Measurements from ENCODE around the gene RIMKLA. TPM values are rescaled to one million over a fixed set of nuclear protein-coding genes. Genes with fewer than 3 reads are reported as not detected.

The RIMKLA gene
- total RNA-seq, 1 experiment from 2014 or later, result 8.3 TPM

- TF ChIP-seq E2F1 (CRISPR knock-in tag; IDR thresholded peaks at IDR 0.05) (no peak), ZNF138 (CRISPR knock-in tag; conservative IDR thresholded peaks at IDR 0.05) (no peak), ZNF219 (CRISPR knock-in tag; IDR thresholded peaks at IDR 0.05; ENCODE audit: borderline replicate concordance) (no peak), TEAD1 (CRISPR knock-in tag; IDR thresholded peaks at IDR 0.05) (peak; percentile 43; the same call in 1 of the 2 replicates), ZNF396 (CRISPR knock-in tag; IDR thresholded peaks at IDR 0.05; ENCODE audit: borderline replicate concordance) (no peak), CREB1 (CRISPR knock-in tag; IDR thresholded peaks at IDR 0.05) (no peak), NFE2L1 (CRISPR knock-in tag; IDR thresholded peaks at IDR 0.05) (no peak), E2F4 (CRISPR knock-in tag; IDR thresholded peaks at IDR 0.05; ENCODE audit: borderline replicate concordance, low read depth) (no peak), NFYB (CRISPR knock-in tag; conservative IDR thresholded peaks at IDR 0.05; ENCODE audit: low read depth) (peak; percentile 73), ETV6 (CRISPR knock-in tag; IDR thresholded peaks at IDR 0.05) (no peak), ZBTB21 (CRISPR knock-in tag; IDR thresholded peaks at IDR 0.05; ENCODE audit: borderline replicate concordance) (no peak; the same call in 1 of the 2 replicates), PRDM15 (CRISPR knock-in tag; IDR thresholded peaks at IDR 0.05) (no peak), SOX15 (CRISPR knock-in tag; IDR thresholded peaks at IDR 0.05) (no peak), IRF2 (CRISPR knock-in tag; IDR thresholded peaks at IDR 0.05; ENCODE audit: borderline replicate concordance, low read depth) (no peak), NR2C2 (CRISPR knock-in tag; IDR thresholded peaks at IDR 0.05) (no peak)
- TF ChIP-seq, protein P1, sequence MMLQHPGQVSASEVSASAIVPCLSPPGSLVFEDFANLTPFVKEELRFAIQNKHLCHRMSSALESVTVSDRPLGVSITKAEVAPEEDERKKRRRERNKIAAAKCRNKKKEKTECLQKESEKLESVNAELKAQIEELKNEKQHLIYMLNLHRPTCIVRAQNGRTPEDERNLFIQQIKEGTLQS (CRISPR knock-in tag; conservative IDR thresholded peaks at IDR 0.05), result no peak
- TF ChIP-seq, protein P2, sequence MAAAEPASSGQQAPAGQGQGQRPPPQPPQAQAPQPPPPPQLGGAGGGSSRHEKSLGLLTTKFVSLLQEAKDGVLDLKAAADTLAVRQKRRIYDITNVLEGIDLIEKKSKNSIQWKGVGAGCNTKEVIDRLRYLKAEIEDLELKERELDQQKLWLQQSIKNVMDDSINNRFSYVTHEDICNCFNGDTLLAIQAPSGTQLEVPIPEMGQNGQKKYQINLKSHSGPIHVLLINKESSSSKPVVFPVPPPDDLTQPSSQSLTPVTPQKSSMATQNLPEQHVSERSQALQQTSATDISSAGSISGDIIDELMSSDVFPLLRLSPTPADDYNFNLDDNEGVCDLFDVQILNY (CRISPR knock-in tag; IDR thresholded peaks at IDR 0.05), result 0 out of 2 replicates have a peak, but pooled peaks have one; percentile 38
- TF ChIP-seq, protein P3, sequence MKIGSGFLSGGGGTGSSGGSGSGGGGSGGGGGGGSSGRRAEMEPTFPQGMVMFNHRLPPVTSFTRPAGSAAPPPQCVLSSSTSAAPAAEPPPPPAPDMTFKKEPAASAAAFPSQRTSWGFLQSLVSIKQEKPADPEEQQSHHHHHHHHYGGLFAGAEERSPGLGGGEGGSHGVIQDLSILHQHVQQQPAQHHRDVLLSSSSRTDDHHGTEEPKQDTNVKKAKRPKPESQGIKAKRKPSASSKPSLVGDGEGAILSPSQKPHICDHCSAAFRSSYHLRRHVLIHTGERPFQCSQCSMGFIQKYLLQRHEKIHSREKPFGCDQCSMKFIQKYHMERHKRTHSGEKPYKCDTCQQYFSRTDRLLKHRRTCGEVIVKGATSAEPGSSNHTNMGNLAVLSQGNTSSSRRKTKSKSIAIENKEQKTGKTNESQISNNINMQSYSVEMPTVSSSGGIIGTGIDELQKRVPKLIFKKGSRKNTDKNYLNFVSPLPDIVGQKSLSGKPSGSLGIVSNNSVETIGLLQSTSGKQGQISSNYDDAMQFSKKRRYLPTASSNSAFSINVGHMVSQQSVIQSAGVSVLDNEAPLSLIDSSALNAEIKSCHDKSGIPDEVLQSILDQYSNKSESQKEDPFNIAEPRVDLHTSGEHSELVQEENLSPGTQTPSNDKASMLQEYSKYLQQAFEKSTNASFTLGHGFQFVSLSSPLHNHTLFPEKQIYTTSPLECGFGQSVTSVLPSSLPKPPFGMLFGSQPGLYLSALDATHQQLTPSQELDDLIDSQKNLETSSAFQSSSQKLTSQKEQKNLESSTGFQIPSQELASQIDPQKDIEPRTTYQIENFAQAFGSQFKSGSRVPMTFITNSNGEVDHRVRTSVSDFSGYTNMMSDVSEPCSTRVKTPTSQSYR (CRISPR knock-in tag; IDR thresholded peaks at IDR 0.05), result no peak
- TF ChIP-seq, protein P4, sequence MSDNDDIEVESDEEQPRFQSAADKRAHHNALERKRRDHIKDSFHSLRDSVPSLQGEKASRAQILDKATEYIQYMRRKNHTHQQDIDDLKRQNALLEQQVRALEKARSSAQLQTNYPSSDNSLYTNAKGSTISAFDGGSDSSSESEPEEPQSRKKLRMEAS (CRISPR knock-in tag; IDR thresholded peaks at IDR 0.05), result no peak
- TF ChIP-seq, protein P5, sequence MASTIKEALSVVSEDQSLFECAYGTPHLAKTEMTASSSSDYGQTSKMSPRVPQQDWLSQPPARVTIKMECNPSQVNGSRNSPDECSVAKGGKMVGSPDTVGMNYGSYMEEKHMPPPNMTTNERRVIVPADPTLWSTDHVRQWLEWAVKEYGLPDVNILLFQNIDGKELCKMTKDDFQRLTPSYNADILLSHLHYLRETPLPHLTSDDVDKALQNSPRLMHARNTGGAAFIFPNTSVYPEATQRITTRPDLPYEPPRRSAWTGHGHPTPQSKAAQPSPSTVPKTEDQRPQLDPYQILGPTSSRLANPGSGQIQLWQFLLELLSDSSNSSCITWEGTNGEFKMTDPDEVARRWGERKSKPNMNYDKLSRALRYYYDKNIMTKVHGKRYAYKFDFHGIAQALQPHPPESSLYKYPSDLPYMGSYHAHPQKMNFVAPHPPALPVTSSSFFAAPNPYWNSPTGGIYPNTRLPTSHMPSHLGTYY (CRISPR knock-in tag; IDR thresholded peaks at IDR 0.05), result no peak
- TF ChIP-seq, protein P6, sequence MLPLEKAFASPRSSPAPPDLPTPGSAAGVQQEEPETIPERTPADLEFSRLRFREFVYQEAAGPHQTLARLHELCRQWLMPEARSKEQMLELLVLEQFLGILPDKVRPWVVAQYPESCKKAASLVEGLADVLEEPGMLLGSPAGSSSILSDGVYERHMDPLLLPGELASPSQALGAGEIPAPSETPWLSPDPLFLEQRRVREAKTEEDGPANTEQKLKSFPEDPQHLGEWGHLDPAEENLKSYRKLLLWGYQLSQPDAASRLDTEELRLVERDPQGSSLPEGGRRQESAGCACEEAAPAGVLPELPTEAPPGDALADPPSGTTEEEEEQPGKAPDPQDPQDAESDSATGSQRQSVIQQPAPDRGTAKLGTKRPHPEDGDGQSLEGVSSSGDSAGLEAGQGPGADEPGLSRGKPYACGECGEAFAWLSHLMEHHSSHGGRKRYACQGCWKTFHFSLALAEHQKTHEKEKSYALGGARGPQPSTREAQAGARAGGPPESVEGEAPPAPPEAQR (CRISPR knock-in tag; IDR thresholded peaks at IDR 0.05), result no peak
These were observed 82.5 kb downstream of the RIMKLA start, which contains the start of gene CCDC30 (continued) for GRCh38 chr1:42462828-42463763.

Measured in WTC11 (cell line).